Measurements from ENCODE around the gene VIPAS39. TPM values are rescaled to one million over a fixed set of nuclear protein-coding genes. Genes with fewer than 3 reads are reported as not detected.
"Not testable (repeated sequence)": the region's sequence is repeated elsewhere in the genome, so short reads cannot be mapped to it uniquely, and the experiment has no call there.

VIPAS39 gene
- total RNA-seq, 6 experiments from 2014 or later: 7.2 to 9.9 (median 8.6) TPM

- TF ChIP-seq POLR2A (IDR thresholded peaks at IDR 0.05) (no peak), CTCF (IDR thresholded peaks at IDR 0.05) (no peak)
- peaks cover 0 to 57% (median 22%) of the 10 kb centered on the region in 4 donors for H3K36me3 ChIP-seq
- ATAC-seq (no peak), DNase-seq (no peak)
- intact Hi-C loops (cut with DNase I): no loop called here
- WGBS (ENCODE audit: insufficient coverage, low coverage, low lambda C conversion rate, missing lambda C conversion rate): 92% methylated on average over 1 of the region's 1 CpG
- H3K27me3 ChIP-seq: no peaks in the 10 kb centered on the region
- H3K27ac ChIP-seq: no peak within 1 kb of the TSS
- H3K4me3 ChIP-seq: no peak within 1 kb of the TSS
- H3K4me1 ChIP-seq: no peaks in the 10 kb centered on the region
- no peaks in the 10 kb centered on the region for H3K9me3 ChIP-seq
Observed at GRCh38 chr14:77423423-77423822, 34.0 kb downstream of the VIPAS39 start, which contains the start of gene NOXRED1. NOXRED1 (minus strand) TSS chr14:77423523; CDS start chr14:77422889, 634 bp downstream.

- ATAC-seq (no peak), DNase-seq (no peak)
- intact Hi-C loops (cut with DNase I): no loop called here
- no peak overlapping the region for H3K4me3 ChIP-seq
- H3K27me3 ChIP-seq: no peaks in the 10 kb centered on the region
- WGBS (ENCODE audit: insufficient coverage, low coverage, low lambda C conversion rate, missing lambda C conversion rate): 60% methylated on average over 2 of the region's 2 CpGs
- H3K9me3 ChIP-seq: no peaks in the 10 kb centered on the region
- H3K27ac ChIP-seq: no peak overlapping the region
- TF ChIP-seq CTCF (IDR thresholded peaks at IDR 0.05) (no peak), POLR2A (IDR thresholded peaks at IDR 0.05) (no peak)
- H3K4me1 ChIP-seq: no peaks in the 10 kb centered on the region
- H3K36me3 ChIP-seq: peaks cover 0 to 35% (median 7%) of the 10 kb centered on the region in 4 donors
Observed at GRCh38 chr14:77421201-77421600, 36.2 kb downstream of the VIPAS39 start.

GRCh38 chr14:77416836-77417235 lies 40.6 kb downstream of the VIPAS39 start:
- no peaks in the 10 kb centered on the region for H3K36me3 ChIP-seq
- H3K4me3 ChIP-seq: no peak overlapping the region
- DNase-seq: no peak
- H3K9me3 ChIP-seq: no peaks in the 10 kb centered on the region
- no peaks in the 10 kb centered on the region for H3K4me1 ChIP-seq
- H3K27me3 ChIP-seq: no peaks in the 10 kb centered on the region
- WGBS (ENCODE audit: insufficient coverage, low coverage, low lambda C conversion rate, missing lambda C conversion rate): 81% methylated on average over 4 of the region's 8 CpGs
- TF ChIP-seq CTCF (IDR thresholded peaks at IDR 0.05): no peak
- no peak for TF ChIP-seq POLR2A (IDR thresholded peaks at IDR 0.05)
- no peak overlapping the region for H3K27ac ChIP-seq
- intact Hi-C loops (cut with DNase I): no loop called here
- ATAC-seq: no peak

- DNase-seq; H3K4me1 ChIP-seq; H3K27ac ChIP-seq; H3K4me3 ChIP-seq; H3K36me3 ChIP-seq; H3K27me3 ChIP-seq; H3K9me3 ChIP-seq; intact Hi-C loops (cut with DNase I); ATAC-seq: not testable (repeated sequence)
- 66% methylated on average over 2 of the region's 3 CpGs for WGBS (ENCODE audit: insufficient coverage, low coverage, low lambda C conversion rate, missing lambda C conversion rate)
Observed at GRCh38 chr14:77416098-77416497, 41.3 kb downstream of the VIPAS39 start.

GRCh38 chr14:77415403-77416030 lies 41.9 kb downstream of the VIPAS39 start:
- H3K4me1 ChIP-seq; DNase-seq; H3K27me3 ChIP-seq; H3K9me3 ChIP-seq; intact Hi-C loops (cut with DNase I); H3K4me3 ChIP-seq; H3K27ac ChIP-seq; ATAC-seq; H3K36me3 ChIP-seq: not testable (repeated sequence)
- WGBS (ENCODE audit: insufficient coverage, low coverage, low lambda C conversion rate, missing lambda C conversion rate): 83% methylated on average over 6 of the region's 10 CpGs
